Embryonic facial prominence (tissue), 1 donor: Measurements from ENCODE around the gene STK4.

Source experiments
- DNase-seq: peaks from one replicate; pipeline ENCODE4 v3.0.0-alpha.2; 2016; ENCODE audit errors: extremely low spot score

The STK4 gene

DNA sequence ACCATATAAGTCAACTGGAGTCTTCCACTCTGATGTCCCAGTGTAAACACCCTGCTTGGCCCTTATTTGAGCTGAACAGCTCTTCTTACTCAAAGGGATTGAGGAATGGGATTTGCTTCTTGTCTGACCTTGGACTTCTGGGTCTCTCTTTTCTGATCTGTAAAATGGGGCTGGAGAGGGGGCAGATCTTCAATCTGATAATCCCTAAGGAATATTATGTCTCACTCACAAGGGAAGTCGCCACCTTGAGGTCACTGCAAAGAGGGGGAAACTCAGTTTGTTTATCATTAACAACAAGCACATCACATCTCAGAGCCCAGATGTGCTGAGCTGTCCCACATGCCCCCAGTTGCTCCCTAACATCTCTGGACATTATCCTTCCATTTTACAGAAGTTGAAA is 119.6 kb downstream of the STK4 start:
- DNase-seq, result no peak

DNA sequence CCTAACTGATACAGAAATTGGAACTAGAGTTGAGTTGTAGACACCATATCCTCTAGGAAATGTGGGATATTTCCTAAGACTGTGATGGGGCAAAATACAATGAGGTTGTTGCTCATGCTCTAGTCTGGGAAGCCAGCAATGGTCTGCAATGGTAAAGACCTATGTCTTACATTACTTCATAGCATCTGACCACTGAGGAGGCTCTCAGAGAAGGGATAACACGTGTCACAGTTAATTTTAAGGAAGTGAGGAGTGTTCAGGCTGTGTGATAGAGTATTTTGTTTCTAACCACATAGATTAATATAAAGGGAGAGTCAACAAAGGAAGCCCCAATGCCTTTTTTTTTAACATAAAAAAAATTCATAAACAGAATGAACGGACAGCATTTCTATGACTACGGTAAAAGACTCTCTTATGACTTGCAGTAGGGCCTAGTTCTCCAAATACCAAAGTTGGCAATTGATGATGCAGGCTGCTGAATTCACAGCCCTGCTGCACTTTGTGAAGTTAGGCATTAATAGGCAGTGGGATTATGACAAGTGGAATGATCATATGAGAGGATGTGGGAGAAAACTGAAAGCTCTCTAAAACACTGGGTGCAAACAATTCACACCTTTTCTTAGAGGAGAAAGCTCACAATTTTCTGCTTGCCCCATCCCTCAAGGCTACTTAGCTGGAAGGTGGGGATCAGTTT is 120.9 kb downstream of the STK4 start:
- no peak for DNase-seq

DNA sequence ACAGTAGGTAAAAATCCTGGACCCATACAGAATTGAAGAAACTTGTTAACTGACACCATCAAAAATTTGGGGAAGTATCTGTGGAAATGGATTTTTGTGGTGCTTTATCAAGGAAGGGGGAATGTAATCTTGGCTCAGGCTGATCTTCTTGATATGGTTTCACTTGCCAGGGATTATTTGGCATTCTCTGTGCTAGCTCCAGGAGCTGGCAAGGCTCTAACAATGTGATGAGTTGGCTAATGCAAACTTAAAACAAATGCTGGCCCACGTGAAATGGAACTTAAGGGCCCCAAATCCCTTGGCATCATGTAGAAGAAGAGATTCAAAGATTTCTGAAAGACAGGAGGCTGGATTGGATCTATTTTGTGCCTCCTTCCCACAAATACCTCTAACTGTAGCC is 121.5 kb downstream of the STK4 start:
- DNase-seq, result no peak

GRCh38 chr20:45088247-45088646 is 121.9 kb downstream of the STK4 start:
- peak; percentile 48 for DNase-seq

DNA sequence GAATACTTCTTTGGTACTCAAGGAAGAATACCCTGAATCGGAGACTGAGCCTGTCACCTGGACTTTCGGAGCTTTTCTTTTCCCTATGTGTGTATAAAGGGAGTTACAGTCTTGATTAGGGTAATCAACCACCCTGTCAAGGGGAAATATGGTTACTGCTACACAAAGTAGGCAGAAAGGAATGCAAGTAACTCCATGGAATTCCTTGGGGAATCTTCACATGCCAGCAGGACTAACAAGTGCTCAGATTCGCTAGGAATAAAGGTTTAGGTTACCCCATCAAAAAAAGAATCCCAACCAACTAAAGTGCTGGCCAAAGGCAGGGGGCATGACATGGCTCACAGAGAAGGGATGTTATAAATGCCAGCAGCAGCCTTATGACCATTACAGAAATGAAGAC is 124.2 kb downstream of the STK4 start:
- DNase-seq, result no peak

DNA sequence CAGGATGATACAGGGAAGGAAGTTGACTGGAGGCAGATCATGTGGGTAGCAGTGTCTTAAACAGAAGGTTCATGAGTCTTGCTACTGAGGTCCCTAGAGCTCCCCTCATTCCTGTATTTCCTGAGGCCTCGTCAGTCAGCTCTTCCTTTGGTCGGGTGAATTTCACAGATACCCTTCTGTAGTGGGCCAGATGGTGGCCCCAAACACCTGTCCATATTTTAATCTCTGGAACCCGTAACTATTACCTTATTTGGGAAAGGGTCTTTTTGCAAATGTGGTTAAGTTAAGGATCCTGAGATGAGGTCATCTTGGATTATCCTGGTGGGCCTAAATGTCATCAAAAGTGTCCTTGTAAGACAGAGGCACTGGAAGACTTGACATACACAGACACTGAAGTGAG is 125.1 kb downstream of the STK4 start:
- no peak for DNase-seq

DNA sequence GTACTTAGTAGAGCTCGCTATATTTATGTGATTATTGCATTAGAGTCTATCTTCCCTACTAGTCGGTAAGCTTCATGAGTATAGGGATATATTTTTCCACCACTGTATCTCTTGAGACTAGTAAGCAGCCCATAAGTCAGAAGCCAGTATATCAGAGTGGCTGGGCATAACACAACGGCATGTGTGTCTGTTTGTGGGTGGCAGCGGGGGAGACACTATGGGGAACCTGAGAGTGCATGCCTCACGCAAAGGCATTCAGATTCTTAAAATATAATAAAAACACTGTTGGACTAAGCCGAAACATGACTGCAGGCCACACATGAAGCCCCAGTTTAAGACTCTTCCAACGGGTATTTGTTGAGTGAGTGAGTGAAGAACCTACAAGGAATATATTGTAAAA is 126.6 kb downstream of the STK4 start:
- DNase-seq, result no peak

- DNase-seq, result no peak
Measured at GRCh38 chr20:45094201-45094600, 127.9 kb downstream of the STK4 start.

DNA sequence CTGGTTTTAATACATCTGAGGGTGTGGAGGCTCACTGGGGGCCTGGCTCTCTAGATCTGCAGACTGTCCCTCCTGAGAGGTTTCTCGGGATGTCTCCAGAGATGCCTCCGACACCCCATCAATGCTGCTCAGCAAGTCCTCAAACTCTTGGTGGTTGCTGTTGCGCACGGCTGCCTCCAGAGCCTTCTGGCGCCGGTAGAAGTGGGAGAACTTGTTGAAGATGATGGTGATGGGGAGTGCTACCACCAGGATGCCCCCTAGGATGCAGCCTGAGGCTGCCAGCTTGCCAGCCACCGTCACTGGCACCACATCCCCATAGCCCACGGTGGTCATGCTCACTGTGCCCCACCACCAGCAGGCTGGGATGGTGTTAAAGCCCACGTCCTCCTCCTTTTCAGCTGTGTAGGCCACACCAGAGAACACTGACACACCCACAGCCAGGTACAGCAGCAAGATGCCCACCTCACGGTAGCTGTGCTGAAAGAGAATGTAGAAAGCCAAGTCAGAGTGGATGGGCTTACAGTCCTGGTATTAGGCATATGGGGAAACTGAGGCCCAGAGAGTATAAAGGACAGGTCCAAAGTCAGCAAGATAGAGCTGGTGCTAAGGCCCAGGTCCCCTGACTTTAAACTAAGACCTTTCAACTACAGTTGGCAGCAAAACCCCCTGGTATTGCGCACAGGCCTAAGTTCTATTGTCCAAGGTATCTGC is 128.7 kb downstream of the STK4 start:
- no peak for DNase-seq

DNA sequence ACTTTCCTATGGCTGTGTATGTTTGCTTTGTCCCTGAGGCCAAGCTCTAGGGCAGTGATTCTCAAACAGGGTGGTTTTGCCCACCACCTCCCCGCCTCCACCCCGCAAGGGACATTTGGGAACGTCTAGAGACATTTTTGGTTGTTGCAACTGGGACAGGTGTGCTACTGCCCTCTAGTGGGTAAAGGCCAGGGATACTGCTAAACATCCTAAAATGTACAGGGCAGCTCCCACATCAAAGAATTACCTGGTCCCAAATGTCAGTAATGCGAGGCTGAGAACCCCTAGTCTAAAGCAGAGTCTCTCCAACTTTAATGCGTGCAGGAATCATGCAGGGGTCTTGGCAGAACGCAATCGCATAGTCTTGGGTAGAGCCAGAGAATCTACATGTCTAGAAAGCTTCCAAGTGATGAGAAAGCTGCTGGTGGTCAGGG is 129.5 kb downstream of the STK4 start:
- DNase-seq, result no peak

GRCh38 chr20:45096781-45097180 is 130.5 kb downstream of the STK4 start:
- no peak for DNase-seq

DNA sequence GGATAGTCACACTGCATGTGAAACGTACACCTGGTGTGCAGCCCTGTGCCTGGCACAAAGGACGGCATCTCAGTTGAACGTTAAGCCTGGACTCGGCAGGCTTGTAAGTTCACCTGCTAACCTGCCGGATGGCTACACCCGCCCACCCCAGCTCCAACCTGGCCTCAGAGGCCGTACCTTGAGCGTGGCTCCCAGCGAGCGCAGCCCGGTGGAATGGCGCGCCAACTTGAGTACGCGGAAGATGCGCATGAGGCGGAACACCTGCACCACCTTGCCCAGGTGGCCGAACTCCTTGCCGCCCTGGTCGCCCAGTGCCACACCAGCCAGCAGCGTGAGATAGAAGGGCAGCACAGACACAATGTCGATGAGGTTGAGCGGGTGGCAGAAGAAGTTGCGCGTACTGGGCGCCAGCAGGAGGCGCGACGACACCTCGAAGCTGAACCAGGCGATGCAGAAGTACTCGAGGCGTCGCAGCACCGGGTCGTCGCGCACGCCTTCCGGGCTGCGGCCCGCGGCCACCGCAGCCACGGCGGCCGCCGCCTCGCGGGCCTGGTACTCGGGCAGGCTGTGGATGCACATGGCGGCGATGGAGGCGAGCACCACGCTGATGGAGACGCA is 131.3 kb downstream of the STK4 start:
- DNase-seq, result no peak

- DNase-seq, result no peak
Measured at GRCh38 chr20:45098103-45098773, 131.9 kb downstream of the STK4 start.

DNA sequence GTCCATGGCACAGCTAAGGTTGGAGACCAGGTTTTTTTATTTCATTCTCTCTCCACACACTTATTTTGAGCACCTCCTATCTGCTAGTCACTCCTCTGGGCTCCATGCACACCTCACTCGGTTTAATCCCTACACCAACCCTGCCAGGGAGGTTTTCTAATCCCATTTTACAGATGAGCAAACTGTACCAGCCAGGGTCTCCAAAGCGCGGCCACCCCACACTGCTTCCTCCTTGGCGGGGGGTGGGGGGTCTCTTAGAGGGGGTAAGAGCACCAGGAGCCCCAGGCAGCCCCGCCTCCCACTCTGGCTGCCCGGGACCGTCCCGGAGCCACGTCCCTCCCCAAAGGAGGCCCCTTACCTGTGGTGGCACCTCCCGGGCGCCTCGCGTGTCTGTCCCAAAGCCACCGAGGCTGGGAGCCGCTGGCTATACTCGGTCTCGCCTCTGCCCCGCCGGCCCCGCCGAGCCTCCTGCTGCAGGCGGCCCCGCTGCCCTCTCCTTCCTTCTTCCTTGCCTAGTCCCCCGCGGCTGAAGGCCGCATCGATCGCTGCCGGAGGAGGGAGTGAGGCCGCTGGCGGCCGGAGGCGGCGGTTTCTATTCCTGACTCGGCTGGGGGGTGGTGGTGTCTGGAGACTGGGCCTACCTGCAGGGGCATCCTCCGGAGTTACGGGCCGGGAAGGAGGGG is 134.4 kb downstream of the STK4 start, which contains the start of gene KCNS1:
Gene KCNS1 (minus strand): TSS at position 565 of the 683 bp plus-strand sequence. CDS start 1,891 bp downstream, outside the sequence.
- no peak for DNase-seq

GRCh38 chr20:45101333-45101850 is 135.1 kb downstream of the STK4 start:
- no peak for DNase-seq

DNA sequence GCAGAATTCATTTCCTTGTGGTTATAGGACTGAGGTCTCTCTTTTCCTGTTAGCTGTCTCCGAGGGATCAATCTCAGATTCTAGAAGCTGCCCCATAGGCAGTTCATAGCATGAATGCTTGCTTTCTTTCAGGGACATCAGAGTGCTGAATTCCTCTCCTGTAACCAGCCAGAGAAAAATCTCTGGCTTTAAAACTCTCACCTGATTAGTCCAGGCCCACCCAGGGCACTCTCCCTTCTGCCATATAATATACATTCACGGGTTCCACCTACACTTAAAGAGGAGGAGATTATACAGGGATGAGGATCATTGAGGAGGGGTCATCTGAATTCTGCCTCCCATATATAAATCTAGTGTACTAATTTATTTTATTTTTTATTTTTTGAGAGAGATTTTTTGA is 136.8 kb downstream of the STK4 start:
- DNase-seq, result no peak

GRCh38 chr20:45104786-45105185 is 138.5 kb downstream of the STK4 start:
- DNase-seq, result no peak

DNA sequence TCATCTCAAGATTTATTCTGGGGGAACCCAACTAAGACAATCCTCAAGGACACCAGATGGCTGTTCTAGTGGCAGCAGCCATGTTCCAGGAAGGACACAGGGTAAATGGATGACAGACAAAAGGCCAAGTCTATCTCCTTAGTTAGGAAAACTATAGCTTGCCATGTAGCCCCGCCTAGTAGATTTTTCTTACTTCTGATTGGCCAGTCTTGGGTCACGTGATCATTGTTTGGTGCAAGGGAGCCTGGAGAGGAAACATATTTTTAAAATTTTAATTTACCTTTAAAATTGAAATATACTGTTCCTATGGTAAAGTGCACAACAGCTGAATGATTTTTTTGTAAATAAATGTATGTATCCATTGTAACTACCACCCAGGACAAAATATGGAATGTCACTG is 139.0 kb downstream of the STK4 start:
- no peak for DNase-seq

DNA sequence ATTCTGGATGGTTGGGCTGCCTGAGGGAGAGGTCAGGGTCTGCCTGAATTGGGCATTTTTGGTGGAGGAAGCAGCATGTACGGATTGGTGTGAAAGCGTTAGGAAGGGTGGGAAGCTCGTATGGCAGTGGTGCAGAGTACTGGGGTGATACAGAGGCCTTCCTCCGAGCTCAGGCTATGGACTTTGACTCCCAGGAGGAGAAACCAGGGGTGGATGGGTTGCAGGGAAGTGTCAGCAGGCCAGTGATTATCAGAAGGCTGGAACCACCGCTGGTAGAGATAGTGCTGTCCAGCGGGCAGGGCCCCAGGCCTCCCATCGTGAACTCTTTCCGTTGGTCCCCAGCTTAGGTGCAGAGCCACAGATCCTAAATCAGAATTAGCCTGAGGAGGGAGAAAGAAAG is 143.3 kb downstream of the STK4 start:
- DNase-seq, result no peak

DNA sequence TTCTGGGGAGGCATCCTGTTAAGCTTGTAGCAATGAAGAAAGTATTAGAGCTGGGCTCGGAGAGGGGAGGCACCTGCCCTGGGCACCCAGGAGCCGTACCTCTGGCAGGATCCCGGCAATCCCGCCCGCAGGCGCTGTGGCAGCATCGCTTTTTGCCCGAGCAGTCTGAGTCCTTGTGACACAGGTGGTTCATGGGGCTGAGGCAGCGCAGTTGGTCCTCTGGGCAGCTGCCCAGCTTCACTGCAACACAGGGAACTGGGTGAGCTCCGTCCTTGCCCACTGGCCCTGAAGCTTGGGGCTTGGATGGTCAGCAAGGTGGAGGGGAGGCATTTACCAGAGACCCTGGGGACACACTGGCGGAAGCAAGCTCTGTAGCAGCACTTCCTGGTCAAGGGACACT is 144.0 kb downstream of the STK4 start:
- no peak for DNase-seq

DNA sequence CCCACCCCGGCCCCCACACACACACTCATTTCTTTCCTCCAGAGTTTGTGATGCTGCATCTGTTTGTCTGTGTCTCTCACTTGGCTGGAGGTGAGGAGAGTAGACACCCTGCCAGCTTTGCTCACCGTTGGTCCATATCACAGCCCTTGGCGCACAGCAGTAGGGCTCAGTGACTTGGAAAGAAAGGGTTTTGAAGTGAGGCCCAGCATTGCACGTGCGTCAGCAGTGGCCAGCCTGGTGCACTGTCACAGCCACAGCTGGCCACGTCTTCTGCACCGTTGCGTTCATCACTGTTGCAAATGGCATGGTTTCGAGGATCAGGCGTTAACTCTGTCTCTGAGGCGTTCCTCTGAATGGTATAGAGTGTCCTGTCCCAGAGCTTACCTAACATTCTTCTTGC is 145.0 kb downstream of the STK4 start:
- no peak for DNase-seq
